GM18873 (cell line): ENCODE measurements around the gene DNAJB13.

Experiments
- ATAC-seq: cut with Tn5 transposase; IDR thresholded peaks from one replicate; pipeline ENCODE4 v1.9.1; 2021; ENCODE audit warnings: mild to moderate bottlenecking, moderate library complexity, moderate number of reproducible peaks; ENCODE audit not compliant: unreplicated experiment, low FRiP score

The DNAJB13 gene

GRCh38 chr11:73996161-73996747, 45.4 kb downstream of the DNAJB13 start:
- ATAC-seq, result no peak

GRCh38 chr11:73997120-73997770, 46.4 kb downstream of the DNAJB13 start:
- ATAC-seq, result no peak

GRCh38 chr11:73998846-73999575, 48.2 kb downstream of the DNAJB13 start:
- ATAC-seq, result no peak

GRCh38 chr11:73999581-74000306, 48.9 kb downstream of the DNAJB13 start:
- ATAC-seq, result no peak

- ATAC-seq, result no peak
Measured at GRCh38 chr11:74000307-74001133, 49.7 kb downstream of the DNAJB13 start.

- no peak for ATAC-seq
Measured at GRCh38 chr11:74001822-74002286, 51.0 kb downstream of the DNAJB13 start.

GRCh38 chr11:74002832-74003231, 52.0 kb downstream of the DNAJB13 start:
- ATAC-seq, result no peak

- ATAC-seq, result no peak
Measured at GRCh38 chr11:74004046-74004695, 53.3 kb downstream of the DNAJB13 start.

GRCh38 chr11:74004759-74005615, 54.2 kb downstream of the DNAJB13 start:
- no peak for ATAC-seq

- ATAC-seq, result no peak
Measured at GRCh38 chr11:74005721-74006517, 55.1 kb downstream of the DNAJB13 start.

- no peak for ATAC-seq
Measured at GRCh38 chr11:74006743-74007304, 56.0 kb downstream of the DNAJB13 start.

GRCh38 chr11:74007691-74008372, 57.0 kb downstream of the DNAJB13 start:
- no peak for ATAC-seq

GRCh38 chr11:74008373-74009229, 57.8 kb downstream of the DNAJB13 start, which contains the start of gene UCP3:
Gene UCP3 (minus strand): TSS chr11:74009085. CDS start chr11:74007042, 2,043 bp downstream.
- no peak for ATAC-seq

- ATAC-seq, result no peak
Measured at GRCh38 chr11:74009230-74009547, 58.4 kb downstream of the DNAJB13 start.

GRCh38 chr11:74009675-74010305, 59.0 kb downstream of the DNAJB13 start:
- no peak for ATAC-seq
